NCI-H146 treated with DMSO at 0.1 percent for 48 hours (cell line): Measurements from ENCODE around the gene TNIK.

Experiments
- DNase-seq: peaks from one replicate; lab custom pipeline; 2025; ENCODE audit not compliant: unreplicated experiment; lab: John Stamatoyannopoulos, UW

TNIK gene

DNA sequence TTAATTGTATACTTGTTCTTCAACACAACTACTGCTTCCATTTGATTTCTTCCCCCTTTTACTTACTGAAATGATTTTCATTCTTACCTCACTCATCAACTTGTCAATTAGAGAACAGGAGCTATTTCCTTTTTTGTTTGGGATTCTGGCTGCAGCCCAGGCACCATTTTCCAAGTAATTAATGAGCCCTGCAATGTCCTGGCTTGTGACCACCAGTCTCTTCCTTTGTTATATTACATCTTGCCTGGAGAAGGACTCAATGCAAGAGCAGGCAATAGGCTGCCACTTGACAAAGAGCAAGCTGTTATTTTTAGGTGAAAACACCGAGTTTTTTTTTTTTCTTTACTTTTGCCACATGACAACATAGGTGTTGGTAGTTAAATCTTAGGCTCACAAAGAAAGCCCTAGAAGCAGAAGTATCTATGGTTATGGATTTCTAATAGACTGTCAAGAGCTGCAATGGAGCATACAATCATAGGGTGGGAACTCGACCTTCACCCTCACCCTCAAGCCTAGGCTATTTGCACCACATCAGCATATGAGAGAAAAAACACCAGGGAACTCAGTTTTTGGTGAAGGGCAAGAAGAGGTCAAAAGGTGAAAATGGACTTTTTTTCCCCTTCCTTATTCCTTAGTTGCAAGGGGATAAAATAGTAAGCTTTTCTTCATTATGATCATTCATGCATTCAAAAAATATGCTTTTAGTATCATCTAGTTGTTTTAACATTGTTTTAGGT is 114.9 kb downstream of the TNIK start:
- DNase-seq: no peak

DNA sequence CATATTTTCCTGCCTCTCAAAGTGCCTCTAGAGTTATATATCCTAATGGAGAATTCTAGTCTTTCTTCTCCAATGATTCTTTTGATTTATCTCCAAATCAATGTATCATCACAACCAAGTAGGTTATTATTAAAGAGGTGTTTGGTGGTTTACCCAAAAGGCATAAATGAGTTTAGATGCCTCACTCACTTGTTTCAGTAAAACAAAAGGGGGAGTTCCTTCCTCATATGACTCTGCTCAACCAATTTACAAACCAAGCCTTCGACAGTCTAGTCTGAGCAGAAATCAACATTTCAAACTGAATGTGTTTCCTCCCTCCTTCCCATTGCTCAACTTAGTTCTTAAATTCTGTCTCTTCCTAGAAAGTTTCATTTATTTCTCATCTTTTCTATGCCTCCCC is 116.5 kb downstream of the TNIK start:
- no peak for DNase-seq

DNA sequence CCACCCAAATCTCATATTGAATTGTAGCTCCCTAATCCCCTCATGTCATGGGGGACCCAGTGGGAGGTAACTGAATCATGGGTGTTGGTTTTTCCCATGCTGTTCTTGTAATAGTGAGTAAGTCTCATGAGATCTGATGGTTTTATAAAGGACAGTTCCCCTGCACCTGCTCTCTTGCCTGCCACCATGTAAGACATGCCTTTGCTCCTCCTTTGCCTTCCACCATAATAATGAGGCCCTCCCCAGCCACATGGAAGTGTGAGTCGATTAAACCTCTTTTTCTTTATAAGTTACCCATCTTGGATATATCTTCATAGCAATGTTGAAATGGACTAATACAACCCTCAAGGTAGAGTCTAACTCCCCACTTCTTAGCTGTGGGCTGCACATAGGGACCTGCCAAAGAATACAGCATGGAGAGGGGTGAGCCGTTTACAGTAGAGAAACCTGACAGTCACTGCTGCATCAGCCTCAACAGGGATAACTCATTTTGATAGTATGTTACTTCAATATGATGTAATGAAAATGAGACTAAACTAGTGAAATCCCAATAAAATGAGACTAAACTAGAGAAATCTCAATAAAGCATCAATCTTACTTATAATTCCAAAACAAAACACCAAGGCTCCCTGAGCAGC is 117.3 kb downstream of the TNIK start:
- DNase-seq: no peak

DNA sequence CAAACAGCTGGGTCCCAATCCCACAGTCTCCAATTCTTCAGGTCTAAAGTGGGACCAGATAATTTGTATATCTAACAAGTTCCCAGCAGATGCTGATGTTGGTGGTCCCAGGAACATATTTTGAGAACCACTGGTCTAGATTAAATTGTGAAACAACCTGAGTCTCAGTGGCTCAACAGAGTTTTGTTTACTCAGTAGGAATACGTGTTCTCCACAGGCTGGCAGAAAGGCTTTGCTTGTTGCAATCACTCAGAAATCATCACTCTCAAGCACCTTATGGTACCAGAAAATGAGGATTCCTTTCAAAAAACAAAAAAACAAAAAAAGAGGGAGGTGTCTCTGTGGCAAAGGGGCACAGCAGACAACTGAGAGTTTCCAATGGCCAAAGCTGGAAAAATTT is 118.0 kb downstream of the TNIK start:
- no peak for DNase-seq

DNA sequence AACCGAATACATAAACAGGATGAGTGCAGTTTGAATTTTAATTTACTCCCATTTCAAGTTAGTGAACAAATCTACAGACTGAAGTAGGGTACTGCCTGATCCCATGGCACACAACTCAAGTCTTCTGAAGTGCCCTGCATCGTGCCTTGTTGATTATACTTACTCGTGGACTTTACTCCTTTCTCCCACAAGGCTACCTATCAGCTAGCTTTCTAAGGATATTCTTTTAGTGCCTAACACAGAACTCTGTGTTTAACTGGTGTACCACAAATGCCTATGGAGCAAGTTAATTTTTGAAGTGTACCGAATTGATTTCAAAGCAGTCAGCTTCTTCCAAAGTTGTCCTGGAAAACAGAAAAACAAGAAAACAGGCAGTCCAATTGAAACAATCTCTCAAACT is 119.8 kb downstream of the TNIK start:
- DNase-seq: no peak

DNA sequence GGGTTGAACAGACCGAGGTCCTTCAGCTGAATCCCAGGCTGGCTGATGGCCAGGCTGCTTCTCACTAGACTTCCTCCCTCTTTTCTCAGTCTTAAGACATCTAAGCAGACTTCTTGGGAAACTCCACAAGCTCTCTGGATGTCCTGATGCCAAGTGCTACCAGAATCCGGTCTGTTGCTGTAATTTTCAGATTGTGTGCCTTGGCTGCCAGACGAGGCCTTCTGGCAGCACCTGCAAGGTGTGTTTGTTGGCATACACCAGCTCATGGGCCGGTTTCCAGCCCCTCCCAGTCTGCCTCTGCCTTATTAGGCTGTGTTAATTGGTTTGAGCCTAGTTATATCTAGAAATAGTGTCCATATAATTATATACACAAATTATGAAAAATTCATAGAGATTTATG is 120.6 kb downstream of the TNIK start:
- DNase-seq: no peak

DNA sequence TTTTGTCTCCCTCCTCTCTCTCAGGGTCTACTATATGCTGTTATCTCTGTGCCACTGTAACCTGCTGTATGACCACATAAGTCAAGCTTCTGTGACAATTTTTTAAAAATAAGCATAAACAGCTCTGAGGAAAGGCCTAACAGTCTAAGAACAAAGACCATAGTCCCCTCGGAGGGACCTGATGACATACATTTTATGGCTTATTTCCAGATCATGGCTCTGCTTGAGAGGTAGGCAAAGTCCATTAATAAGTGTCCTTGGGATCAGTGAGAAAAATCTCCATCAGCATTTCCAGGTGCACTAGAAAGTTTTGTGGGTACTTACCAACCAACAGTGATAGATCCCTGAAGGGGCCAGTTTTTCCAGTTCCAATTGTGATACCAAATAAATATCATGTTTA is 123.8 kb downstream of the TNIK start:
- no peak for DNase-seq

DNA sequence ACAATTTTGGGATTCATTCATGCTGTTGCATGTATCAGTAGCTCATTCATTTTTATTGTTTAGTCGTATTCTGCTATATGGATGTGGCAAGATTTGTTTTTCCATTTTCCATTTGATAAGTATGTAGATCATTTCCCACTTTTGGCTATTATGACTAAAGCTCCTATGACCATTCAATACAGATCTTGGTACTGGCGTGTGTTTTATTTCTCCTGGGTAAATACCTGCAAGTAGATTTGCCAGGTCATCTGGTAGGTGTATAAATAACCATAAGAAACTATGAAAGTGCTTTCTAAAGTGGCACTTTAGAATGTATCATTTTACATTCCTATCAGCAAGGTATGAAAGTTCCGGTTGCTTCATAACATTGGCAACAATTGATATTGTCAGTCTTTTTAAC is 124.6 kb downstream of the TNIK start:
- DNase-seq: no peak

DNA sequence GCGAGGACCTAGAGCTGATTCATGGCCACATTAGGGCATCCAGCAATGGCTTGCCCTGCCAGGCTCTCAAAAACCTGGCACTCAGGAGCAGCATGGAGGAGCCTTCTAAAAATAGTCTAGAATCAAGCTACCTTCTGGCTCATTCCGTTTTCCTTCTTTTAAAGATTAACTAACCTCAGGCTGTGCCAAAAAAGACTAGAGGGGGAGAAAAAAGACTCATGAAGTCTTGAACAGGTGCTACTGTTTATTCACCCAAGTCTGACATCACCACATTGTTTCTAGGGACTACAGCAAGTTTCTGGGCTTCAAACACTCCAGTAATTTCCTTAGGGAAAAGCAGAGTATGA is 125.8 kb downstream of the TNIK start:
- no peak for DNase-seq

DNA sequence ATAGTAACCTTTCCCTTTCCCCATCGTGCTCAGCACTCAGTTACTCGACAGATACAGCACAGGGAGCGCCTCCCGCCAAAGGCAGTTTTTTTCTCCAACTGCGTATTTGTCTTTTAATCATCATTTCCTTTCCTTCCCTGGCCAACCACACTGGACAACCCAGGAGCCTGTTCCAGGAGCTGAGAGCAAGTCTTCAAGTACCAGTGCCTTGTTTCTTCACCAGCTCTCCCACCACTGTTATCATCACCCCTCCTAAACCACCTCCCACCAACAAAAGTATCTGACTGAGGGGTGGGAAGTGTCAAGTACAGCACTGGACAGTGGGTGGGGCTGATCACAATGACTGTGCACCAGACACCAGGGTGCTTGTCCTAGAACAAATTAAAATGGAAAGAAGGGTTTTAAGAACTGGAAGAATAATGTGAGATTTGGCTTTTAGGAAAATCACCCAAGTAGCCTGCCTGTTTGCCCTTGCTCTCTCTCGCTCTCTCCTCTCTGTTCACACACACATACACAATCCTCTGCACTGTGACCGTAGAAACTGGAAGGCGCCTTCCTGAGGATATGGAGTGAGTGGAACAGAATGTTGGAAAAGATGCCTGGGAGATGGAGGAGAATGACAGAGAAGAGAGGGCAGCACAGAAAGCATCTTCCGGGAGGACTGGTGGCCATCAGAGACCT is 126.3 kb downstream of the TNIK start:
- DNase-seq: no peak

DNA sequence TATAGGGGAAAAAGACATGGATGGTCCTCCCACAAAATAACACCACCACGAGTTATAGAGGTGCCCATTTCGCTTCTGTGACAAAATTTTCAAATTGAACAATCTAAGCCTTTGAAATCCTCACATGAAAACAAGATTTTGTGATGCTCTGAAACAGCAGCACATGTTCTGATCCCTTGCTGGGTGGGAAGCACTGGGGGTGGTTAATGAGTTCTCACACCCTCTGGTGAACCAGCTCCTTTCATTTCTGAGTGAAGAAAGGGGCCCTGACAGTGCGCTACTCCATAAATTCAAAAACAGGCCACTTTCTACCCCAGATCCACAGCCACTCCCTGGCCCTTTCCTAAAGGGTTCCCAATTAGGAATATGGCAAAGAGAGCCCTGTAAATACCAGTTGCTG is 129.3 kb downstream of the TNIK start:
- no peak for DNase-seq

DNA sequence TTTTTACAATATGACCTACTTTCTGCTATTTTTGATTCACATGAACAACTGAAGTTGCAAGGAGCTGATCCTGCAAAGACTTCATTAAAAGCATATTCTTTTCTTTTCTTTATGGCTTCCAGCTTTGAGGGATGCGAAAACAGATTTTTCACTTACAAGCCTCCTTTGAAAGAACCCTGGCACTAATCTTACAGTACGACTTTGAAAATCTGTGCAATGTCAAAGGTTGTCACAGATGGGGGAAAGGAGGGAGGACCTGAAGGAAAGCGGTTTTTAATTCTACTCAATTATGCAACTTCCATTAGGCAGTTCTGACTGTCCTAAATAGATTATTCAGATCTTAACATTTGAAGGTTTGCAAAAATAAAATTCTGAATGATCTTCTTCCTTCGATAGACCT is 130.5 kb downstream of the TNIK start:
- no peak for DNase-seq

DNA sequence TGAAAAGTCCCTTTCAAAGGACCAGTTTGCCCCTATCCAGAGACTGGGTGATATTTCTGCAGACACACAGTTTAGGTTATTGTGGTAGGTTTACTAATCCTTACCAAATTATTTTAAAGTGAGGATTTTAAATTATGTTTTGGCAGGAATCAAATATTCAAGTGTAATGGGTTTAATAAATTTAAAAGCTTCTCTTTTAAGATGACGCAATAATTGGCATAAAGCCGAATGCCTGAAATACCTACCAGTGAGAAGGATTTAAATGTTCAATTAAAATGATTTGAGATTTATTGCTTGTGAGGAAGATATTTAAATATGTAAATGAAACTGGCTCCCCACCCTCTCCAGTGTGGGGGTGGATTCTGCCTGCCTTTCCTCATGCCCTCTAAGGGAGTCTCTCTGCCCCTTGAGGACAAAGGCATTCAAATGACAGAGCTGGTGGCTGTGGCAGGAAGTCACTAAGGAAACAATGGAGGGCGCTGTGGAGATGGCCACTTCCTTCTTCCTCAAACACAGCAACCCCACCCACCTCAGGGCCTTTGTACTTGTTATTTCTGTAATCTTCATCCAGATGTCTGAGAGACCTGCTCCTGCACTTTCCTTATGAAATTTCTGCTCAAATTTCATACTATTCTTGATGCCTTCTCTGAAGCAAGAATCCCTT is 131.7 kb downstream of the TNIK start:
- DNase-seq: no peak

DNA sequence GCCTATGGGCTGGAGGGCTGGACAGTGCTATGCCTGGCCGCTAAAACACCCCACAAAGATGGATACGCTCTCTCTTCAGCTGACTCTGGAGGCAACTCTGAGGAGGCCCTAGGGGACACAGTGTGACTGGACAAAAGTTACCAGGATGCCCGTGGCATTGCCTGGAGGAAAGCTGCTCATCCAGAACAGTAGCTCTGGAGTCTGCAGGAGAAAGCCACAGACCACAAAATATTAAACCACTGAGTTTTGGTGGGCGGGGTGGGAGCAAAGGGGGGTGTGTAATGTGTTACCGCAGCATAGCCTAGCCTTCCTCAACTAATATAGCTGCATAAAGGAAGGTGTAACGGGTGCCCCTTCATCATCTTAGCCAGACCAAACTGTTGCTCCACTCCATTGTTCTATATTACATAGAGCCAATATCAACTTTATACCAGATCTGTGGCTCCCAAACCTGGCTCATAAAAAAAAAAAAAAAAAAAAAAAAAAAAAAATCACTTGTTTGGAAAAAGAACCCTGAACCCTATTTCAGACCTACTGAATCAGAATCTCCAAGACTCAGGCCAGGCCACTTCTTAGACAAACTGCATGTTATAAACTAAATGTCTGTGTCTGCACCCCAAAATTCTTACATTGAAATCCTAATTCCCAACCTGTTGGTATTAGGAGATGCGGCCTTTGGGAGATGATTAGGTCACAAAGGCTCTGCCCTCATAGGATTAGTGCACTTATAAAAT is 132.6 kb downstream of the TNIK start:
- no peak for DNase-seq

DNA sequence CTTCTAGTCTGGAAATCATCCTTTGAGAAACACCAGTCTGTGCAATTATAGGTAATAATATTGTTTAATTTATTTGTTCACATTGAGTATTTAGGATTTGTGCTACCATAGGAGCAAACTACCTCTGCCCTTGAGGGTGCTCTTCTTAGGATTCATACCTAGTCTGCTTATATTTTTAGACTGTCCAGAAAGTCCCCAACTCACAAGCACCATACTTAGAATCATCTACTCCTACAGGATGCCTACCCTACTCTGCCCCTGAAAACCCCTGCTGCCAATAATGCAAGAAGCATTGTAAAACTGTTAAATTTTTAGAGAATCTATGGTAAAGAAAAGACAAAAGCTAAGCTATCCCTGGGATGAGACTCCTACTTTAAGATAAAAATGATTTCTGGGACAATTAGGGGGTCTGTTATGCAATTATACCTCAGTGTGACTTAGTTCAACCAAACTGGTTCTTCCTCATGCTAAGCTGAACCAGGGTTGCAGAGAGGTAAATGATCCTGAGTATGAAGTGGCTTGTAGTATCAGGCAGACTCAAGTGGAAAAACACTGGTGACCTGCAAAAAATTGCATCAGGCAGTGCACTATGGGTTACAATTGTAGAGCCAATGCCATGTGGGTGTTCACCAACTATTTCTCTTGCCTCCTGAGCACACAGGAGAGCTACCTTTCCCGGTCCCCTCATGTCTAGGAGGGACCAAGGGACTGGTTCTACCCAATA is 133.3 kb downstream of the TNIK start:
- DNase-seq: no peak

DNA sequence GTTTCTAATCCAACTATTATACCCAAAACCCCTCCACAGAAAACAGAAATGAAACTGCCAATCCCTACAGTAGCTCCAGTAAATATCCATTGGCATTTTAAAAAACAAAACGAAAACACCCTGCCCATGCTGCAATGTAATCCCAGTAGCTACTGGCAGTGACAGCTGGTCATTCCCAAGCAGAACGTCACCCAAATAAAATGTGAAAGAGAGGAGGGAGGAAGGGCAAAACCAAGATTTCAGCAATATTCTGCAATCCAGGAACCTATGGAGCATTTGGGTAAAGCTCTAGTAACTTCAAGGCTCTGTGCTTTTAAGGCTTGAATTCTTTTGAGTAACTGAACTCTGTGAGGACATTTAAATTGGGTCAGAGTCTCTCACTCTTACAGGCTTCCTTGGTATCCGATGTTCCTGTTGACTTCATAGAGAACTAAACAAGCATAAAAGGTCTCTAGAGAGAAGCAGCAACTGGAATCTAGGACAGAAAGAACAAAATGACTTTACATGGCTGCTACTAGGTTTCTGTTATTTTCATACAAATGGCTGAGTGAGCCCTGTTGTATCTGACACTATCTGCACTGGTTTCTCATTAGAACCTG is 136.2 kb downstream of the TNIK start:
- no peak for DNase-seq

DNA sequence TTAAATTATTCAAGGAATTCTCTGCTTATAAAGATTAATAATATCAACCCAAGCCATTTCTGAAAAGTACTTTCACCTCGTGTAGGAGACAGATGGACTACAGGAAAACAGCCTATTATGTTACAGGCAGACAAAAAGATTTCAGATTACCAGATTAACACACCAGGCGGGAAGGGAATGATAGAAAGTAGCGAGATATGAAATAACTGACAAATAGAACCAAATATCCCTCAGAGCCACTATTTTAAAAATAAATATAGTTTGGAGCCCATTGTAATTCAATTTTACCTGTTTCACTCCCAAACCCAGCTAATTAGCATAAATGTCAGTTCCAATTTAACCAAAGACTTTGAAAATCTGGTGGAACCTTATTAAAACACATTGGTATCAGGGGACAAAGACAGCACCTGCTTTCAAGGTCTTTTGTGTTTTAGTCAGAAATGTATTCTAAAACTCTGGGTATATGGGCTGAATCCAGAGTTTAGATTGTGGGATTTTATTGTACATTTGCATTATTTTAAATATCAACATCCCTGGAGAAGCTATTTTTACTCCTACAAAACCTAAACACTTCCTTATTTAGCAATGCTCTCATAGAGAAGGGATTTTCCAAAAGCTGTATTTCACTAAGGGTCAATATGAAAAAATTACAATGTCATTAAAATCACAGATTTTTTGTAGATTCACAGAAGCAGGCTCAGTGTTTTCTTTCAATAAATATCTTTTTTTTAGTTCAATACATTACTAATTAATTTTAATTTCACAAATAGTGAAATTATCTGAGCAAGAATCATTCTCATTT is 138.4 kb downstream of the TNIK start:
- no peak for DNase-seq

DNA sequence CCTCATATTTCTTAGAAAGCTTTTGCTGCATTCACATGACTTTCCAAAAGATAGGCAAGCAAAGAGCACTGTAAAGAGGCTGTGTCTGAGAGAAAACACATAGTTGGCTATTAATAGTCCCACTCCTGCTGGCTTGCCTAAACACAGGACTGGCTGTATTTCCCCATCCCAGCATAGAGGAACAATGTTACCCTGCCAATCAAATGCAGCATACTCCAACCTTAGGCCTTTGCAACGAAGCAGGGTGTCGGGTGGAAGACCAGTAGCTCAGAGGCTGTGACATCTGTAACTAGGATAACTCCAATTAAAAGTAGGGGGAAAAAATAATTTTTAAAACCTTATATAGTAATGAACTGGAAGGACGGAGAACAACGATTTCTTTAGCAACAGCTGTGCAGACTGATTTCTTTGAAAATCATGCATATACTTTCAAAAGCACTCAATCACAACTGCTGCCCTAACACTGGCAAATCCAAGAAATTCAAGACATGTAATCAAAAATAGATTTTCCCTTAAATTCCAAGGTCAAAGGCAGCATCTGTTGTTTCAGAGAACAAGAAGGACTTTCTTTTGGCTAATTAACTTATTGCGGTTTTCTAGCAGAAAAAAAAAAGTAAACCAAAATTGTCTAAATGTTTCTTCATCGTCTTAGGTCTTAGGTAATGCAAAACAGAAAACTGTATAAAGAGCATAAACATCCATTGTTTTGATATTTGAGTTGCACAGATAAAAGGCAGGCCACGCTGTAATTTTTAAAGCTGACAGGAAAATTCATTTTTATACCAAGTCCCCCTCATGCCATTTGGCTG is 139.3 kb downstream of the TNIK start:
- DNase-seq: no peak

DNA sequence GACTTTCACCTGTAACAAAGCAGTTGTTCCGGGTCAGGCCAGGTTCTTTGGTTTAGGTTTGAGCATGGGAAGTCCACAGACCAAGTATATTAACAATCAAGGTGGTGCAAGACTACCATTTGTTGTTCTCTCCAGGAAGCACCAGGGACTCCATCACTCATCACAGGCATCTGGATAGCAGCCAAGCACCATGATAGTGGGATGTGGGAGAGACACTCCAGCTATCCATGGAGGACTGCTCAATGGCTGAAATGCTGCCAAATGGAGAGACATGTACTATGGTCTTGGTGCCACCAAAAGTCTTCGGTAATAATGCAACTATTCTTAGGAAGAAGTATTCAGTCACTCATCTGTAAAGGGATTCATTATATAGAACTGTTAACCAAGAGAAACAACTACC is 143.0 kb downstream of the TNIK start:
- DNase-seq: no peak
